ENCODE data around the gene EPS8.
"Not testable (repeated sequence)": the region's sequence is repeated elsewhere in the genome, so short reads cannot be mapped to it uniquely, and the experiment has no call there.

The EPS8 gene

GRCh38 chr12:15777355-15778012 is 11.7 kb downstream of the EPS8 start:
- H3K27ac ChIP-seq (ENCODE audit: low read length) = no peak overlapping the region
- no peaks in the 10 kb centered on the region for H3K4me1 ChIP-seq (ENCODE audit: control insufficient read depth, insufficient read depth, low read length)
- H3K4me3 ChIP-seq (ENCODE audit: low read length in 2 of 2) = no peak overlapping the region
- no peaks in the 10 kb centered on the region for H3K36me3 ChIP-seq (ENCODE audit: control insufficient read depth in 2 of 2, insufficient read depth in 2 of 2, low read length in 2 of 2)
- H3K9me3 ChIP-seq (ENCODE audit: control insufficient read depth in 2 of 2, low read length in 2 of 2) = no peaks in the 10 kb centered on the region
- no peak overlapping the region for H3K9ac ChIP-seq (ENCODE audit: low read length in 2 of 2)
- no peaks in the 10 kb centered on the region for H3K27me3 ChIP-seq (ENCODE audit: control insufficient read depth in 1 of 2, insufficient read depth in 2 of 2, low read length in 2 of 2)

GRCh38 chr12:15776532-15776931 is 12.7 kb downstream of the EPS8 start:
- Histone ChIP-seq H3K4me3 (ENCODE audit: low read length in 2 of 2) (no peak overlapping the region), H3K27ac (ENCODE audit: low read length) (no peak overlapping the region), H3K9ac (ENCODE audit: low read length in 2 of 2) (no peak overlapping the region), H3K27me3 (ENCODE audit: control insufficient read depth in 1 of 2, insufficient read depth in 2 of 2, low read length in 2 of 2) (no peaks in the 10 kb centered on the region), H3K9me3 (ENCODE audit: control insufficient read depth in 2 of 2, low read length in 2 of 2) (no peaks in the 10 kb centered on the region), H3K4me1 (ENCODE audit: control insufficient read depth, insufficient read depth, low read length) (no peaks in the 10 kb centered on the region), H3K36me3 (ENCODE audit: control insufficient read depth in 2 of 2, insufficient read depth in 2 of 2, low read length in 2 of 2) (no peaks in the 10 kb centered on the region)

- H3K4me1 ChIP-seq (ENCODE audit: control insufficient read depth, insufficient read depth, low read length) = no peaks in the 10 kb centered on the region
Measured at GRCh38 chr12:15774819-15775218, 14.4 kb downstream of the EPS8 start.

GRCh38 chr12:15772405-15773018 is 16.7 kb downstream of the EPS8 start:
- Histone ChIP-seq H3K27me3 (ENCODE audit: control insufficient read depth in 1 of 2, insufficient read depth in 2 of 2, low read length in 2 of 2) (no peaks in the 10 kb centered on the region), H3K4me3 (ENCODE audit: low read length in 2 of 2) (no peak overlapping the region), H3K4me1 (ENCODE audit: control insufficient read depth, insufficient read depth, low read length) (no peaks in the 10 kb centered on the region), H3K9me3 (ENCODE audit: control insufficient read depth in 2 of 2, low read length in 2 of 2) (no peaks in the 10 kb centered on the region), H3K27ac (ENCODE audit: low read length) (no peak overlapping the region), H3K9ac (ENCODE audit: low read length in 2 of 2) (no peak overlapping the region), H3K36me3 (ENCODE audit: control insufficient read depth in 2 of 2, insufficient read depth in 2 of 2, low read length in 2 of 2) (no peaks in the 10 kb centered on the region)

More at GRCh38 chr12:15774819-15775218, 14.4 kb downstream of the EPS8 start:
- Histone ChIP-seq H3K36me3 (ENCODE audit: control insufficient read depth in 2 of 2, insufficient read depth in 2 of 2, low read length in 2 of 2) (no peaks in the 10 kb centered on the region), H3K9me3 (ENCODE audit: control insufficient read depth in 2 of 2, low read length in 2 of 2) (no peaks in the 10 kb centered on the region), H3K9ac (ENCODE audit: low read length in 2 of 2) (no peak overlapping the region), H3K4me3 (ENCODE audit: low read length in 2 of 2) (no peak overlapping the region), H3K27ac (ENCODE audit: low read length) (no peak overlapping the region), H3K27me3 (ENCODE audit: control insufficient read depth in 1 of 2, insufficient read depth in 2 of 2, low read length in 2 of 2) (no peaks in the 10 kb centered on the region)

- no peaks in the 10 kb centered on the region for H3K4me1 ChIP-seq (ENCODE audit: control insufficient read depth, insufficient read depth, low read length)
- H3K4me3 ChIP-seq (ENCODE audit: low read length in 2 of 2) = no peak overlapping the region
- no peak overlapping the region for H3K9ac ChIP-seq (ENCODE audit: low read length in 2 of 2)
- no peak overlapping the region for H3K27ac ChIP-seq (ENCODE audit: low read length)
- H3K36me3 ChIP-seq (ENCODE audit: control insufficient read depth in 2 of 2, insufficient read depth in 2 of 2, low read length in 2 of 2) = no peaks in the 10 kb centered on the region
- no peaks in the 10 kb centered on the region for H3K9me3 ChIP-seq (ENCODE audit: control insufficient read depth in 2 of 2, low read length in 2 of 2)
- H3K27me3 ChIP-seq (ENCODE audit: control insufficient read depth in 1 of 2, insufficient read depth in 2 of 2, low read length in 2 of 2) = no peaks in the 10 kb centered on the region
Measured at GRCh38 chr12:15770581-15770980, 18.6 kb downstream of the EPS8 start.

GRCh38 chr12:15770021-15770420 is 19.2 kb downstream of the EPS8 start:
- Histone ChIP-seq H3K4me3 (ENCODE audit: low read length in 2 of 2) (no peak overlapping the region), H3K27ac (ENCODE audit: low read length) (no peak overlapping the region), H3K27me3 (ENCODE audit: control insufficient read depth in 1 of 2, insufficient read depth in 2 of 2, low read length in 2 of 2) (no peaks in the 10 kb centered on the region), H3K4me1 (ENCODE audit: control insufficient read depth, insufficient read depth, low read length) (no peaks in the 10 kb centered on the region), H3K9ac (ENCODE audit: low read length in 2 of 2) (no peak overlapping the region), H3K36me3 (ENCODE audit: control insufficient read depth in 2 of 2, insufficient read depth in 2 of 2, low read length in 2 of 2) (no peaks in the 10 kb centered on the region), H3K9me3 (ENCODE audit: control insufficient read depth in 2 of 2, low read length in 2 of 2) (no peaks in the 10 kb centered on the region)

GRCh38 chr12:15769586-15769985 is 19.6 kb downstream of the EPS8 start:
- no peaks in the 10 kb centered on the region for H3K9me3 ChIP-seq (ENCODE audit: control insufficient read depth in 2 of 2, low read length in 2 of 2)
- H3K9ac ChIP-seq (ENCODE audit: low read length in 2 of 2) = no peak overlapping the region
- no peak overlapping the region for H3K27ac ChIP-seq (ENCODE audit: low read length)
- no peak overlapping the region for H3K4me3 ChIP-seq (ENCODE audit: low read length in 2 of 2)
- no peaks in the 10 kb centered on the region for H3K27me3 ChIP-seq (ENCODE audit: control insufficient read depth in 1 of 2, insufficient read depth in 2 of 2, low read length in 2 of 2)
- no peaks in the 10 kb centered on the region for H3K36me3 ChIP-seq (ENCODE audit: control insufficient read depth in 2 of 2, insufficient read depth in 2 of 2, low read length in 2 of 2)
- no peaks in the 10 kb centered on the region for H3K4me1 ChIP-seq (ENCODE audit: control insufficient read depth, insufficient read depth, low read length)

GRCh38 chr12:15767301-15767700 is 21.9 kb downstream of the EPS8 start:
- Histone ChIP-seq H3K9ac (ENCODE audit: low read length in 2 of 2) (no peak overlapping the region), H3K4me1 (ENCODE audit: control insufficient read depth, insufficient read depth, low read length) (no peaks in the 10 kb centered on the region), H3K9me3 (ENCODE audit: control insufficient read depth in 2 of 2, low read length in 2 of 2) (no peaks in the 10 kb centered on the region), H3K27me3 (ENCODE audit: control insufficient read depth in 1 of 2, insufficient read depth in 2 of 2, low read length in 2 of 2) (no peaks in the 10 kb centered on the region), H3K36me3 (ENCODE audit: control insufficient read depth in 2 of 2, insufficient read depth in 2 of 2, low read length in 2 of 2) (no peaks in the 10 kb centered on the region), H3K27ac (ENCODE audit: low read length) (no peak overlapping the region), H3K4me3 (ENCODE audit: low read length in 2 of 2) (no peak overlapping the region)

- no peaks in the 10 kb centered on the region for H3K27me3 ChIP-seq (ENCODE audit: control insufficient read depth in 1 of 2, insufficient read depth in 2 of 2, low read length in 2 of 2)
- no peak overlapping the region for H3K27ac ChIP-seq (ENCODE audit: low read length)
- no peak overlapping the region for H3K9ac ChIP-seq (ENCODE audit: low read length in 2 of 2)
- no peaks in the 10 kb centered on the region for H3K4me1 ChIP-seq (ENCODE audit: control insufficient read depth, insufficient read depth, low read length)
- H3K36me3 ChIP-seq (ENCODE audit: control insufficient read depth in 2 of 2, insufficient read depth in 2 of 2, low read length in 2 of 2) = no peaks in the 10 kb centered on the region
- no peak overlapping the region for H3K4me3 ChIP-seq (ENCODE audit: low read length in 2 of 2)
- H3K9me3 ChIP-seq (ENCODE audit: control insufficient read depth in 2 of 2, low read length in 2 of 2) = no peaks in the 10 kb centered on the region
Measured at GRCh38 chr12:15763328-15763727, 25.9 kb downstream of the EPS8 start.

- H3K9ac ChIP-seq (ENCODE audit: low read length in 2 of 2); H3K27ac ChIP-seq (ENCODE audit: low read length); H3K4me3 ChIP-seq (ENCODE audit: low read length in 2 of 2); H3K9me3 ChIP-seq (ENCODE audit: control insufficient read depth in 2 of 2, low read length in 2 of 2); H3K36me3 ChIP-seq (ENCODE audit: control insufficient read depth in 2 of 2, insufficient read depth in 2 of 2, low read length in 2 of 2); H3K4me1 ChIP-seq (ENCODE audit: control insufficient read depth, insufficient read depth, low read length); H3K27me3 ChIP-seq (ENCODE audit: control insufficient read depth in 1 of 2, insufficient read depth in 2 of 2, low read length in 2 of 2): not testable (repeated sequence)
Measured at GRCh38 chr12:15762162-15762561, 27.0 kb downstream of the EPS8 start.

GRCh38 chr12:15757553-15758255 is 31.5 kb downstream of the EPS8 start:
- no peak overlapping the region for H3K27ac ChIP-seq (ENCODE audit: low read length)
- no peaks in the 10 kb centered on the region for H3K27me3 ChIP-seq (ENCODE audit: control insufficient read depth in 1 of 2, insufficient read depth in 2 of 2, low read length in 2 of 2)
- H3K4me1 ChIP-seq (ENCODE audit: control insufficient read depth, insufficient read depth, low read length) = no peaks in the 10 kb centered on the region
- H3K9ac ChIP-seq (ENCODE audit: low read length in 2 of 2) = no peak overlapping the region
- H3K4me3 ChIP-seq (ENCODE audit: low read length in 2 of 2) = no peak overlapping the region
- no peaks in the 10 kb centered on the region for H3K9me3 ChIP-seq (ENCODE audit: control insufficient read depth in 2 of 2, low read length in 2 of 2)
- no peaks in the 10 kb centered on the region for H3K36me3 ChIP-seq (ENCODE audit: control insufficient read depth in 2 of 2, insufficient read depth in 2 of 2, low read length in 2 of 2)
